Right forelimb (tissue), 1 donor: ENCODE measurements around the gene SUPT20H.
"Not testable (repeated sequence)": the region's sequence is repeated elsewhere in the genome, so short reads cannot be mapped to it uniquely, and the experiment has no call there.

Source experiments
- DNase-seq: peaks from one replicate; pipeline ENCODE4 v3.0.0-alpha.2; 2018

Gene SUPT20H

DNA sequence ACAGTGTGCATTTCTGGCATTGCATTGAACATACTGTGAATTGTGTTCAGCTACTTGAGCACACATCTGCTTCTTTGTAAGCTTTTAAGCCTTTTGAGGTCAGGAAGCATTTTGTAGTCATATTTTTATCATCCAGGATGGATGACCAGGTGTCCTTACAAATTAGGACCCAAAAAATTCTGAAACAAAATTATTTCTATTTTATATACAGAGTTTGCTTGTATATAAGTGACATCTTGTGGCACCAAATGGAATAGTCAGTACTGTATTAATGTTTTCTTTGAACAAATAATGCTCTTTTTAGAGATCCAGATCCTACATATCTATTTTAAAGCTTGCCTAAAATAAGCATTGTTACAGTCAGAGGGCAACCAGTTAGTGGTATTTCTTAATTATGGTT lies 9.5 kb upstream of the SUPT20H start:
- DNase-seq = no peak

DNA sequence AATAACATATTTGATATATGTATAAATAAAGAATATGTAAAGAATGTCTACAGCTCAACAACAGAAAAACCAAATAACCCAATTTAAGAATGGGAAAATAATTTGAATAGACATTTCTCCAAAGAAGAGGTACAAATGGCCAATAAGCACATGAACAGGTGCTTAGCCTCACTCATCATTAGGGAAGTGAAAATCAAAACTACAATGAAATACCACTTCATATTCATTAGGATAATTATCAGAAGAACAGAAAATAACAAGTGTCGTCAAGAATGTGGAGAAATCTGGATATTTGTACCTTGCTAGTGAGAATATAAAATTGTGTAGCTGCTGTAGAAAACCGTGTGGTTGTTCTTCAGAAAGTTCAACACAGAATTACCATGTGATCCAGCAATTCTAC lies 8.4 kb upstream of the SUPT20H start:
- DNase-seq = no peak

DNA sequence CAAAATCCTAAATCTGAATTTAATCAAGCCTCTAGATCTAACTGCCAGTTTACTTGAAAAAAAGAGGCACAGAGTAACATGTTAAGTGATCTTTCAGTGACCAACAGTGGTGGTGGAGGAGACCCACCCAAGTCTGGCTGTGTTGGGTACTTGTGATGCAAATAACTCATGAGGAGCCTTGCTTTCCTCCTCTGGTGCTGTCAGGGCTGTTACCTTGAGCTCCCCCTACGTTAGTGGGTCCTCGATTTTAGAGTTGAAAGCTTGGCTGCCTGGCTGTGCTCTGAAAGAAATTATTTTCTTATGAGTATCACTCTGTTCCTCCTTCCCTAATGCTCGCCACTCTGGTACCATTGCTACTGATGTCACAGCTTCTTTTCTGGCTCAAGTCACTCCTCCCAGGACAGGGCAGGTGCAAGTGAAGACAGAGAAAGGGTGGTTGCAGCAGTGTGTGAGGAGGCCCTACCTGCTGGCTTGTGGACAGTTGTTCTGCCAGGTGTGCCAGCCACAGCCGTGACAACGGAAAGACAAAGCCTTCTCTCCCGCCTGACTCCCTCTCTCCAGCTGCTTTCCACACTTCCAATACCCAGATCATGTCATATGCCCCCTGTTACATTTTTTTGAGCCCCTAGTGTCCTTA lies 6.5 kb upstream of the SUPT20H start:
- DNase-seq = no peak

DNA sequence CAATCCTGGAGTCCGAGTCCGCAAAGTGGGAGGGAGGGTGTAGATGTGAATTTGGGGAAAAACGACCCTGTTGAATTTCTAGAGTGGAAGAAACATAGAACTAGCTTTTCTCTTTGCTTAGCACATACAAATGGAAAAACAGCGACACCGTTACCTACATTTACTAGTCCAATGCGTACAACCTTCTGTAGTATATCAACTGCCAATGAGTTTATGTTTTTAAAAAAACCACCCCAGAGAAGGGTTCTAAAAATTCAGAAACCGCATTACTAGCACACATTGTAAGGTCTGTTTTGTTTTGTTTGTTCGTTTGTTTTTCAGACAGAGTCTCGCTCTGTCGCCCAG lies 332 bp upstream of the SUPT20H start:
- no peak for DNase-seq

DNA sequence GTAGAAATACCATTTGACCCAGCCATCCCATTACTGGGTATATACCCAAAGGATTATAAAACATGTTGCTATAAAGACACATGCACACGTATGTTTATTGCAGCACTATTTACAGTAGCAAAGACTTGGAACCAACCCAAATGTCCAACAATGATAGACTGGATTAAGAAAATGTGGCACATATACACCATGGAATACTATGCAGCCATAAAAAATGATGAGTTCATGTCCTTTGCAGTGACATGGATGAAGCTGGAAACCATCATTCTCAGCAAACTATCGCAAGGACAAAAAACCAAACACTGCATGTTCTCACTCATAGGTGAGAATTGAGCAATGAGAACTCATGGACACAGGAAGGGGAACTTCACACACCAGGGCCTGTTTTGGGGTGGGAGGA lies 3.3 kb downstream of the SUPT20H start:
- not testable (repeated sequence) for DNase-seq

DNA sequence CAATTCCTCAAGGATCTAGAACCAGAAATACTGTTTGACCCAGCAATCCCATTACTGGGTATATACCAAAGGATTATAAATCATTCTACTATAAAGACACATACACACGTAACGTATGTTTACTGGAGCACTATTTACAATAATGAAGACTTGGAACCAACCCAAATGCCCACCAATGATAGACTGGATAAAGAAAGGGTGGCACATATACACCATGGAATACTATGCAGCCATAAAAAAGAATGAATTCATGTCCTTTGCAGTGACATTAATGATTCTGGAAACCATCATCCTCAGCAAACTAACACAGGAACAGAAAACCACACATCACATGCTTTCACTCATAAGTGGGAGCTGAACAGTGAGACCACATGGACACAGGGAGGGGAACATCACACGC lies 6.4 kb downstream of the SUPT20H start:
- DNase-seq = not testable (repeated sequence)

DNA sequence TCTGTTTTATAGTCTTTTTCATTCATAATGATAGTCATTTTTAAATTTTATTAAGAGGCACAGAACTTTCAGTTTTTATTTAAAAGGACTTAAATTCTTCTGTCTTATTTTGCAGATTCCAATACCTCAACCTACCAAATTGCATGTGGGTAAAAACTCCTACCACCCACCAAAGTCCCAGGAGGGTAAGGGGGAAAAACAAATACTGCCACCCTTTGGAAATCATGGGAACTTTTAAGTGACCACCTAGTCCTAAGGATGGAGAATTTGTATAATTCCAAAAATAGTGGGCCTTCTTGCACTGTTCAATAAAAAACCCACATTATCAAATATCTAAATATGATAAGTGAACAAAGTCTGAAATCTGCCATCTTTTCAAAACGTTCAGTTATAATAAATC lies 9.7 kb downstream of the SUPT20H start:
- no peak for DNase-seq

DNA sequence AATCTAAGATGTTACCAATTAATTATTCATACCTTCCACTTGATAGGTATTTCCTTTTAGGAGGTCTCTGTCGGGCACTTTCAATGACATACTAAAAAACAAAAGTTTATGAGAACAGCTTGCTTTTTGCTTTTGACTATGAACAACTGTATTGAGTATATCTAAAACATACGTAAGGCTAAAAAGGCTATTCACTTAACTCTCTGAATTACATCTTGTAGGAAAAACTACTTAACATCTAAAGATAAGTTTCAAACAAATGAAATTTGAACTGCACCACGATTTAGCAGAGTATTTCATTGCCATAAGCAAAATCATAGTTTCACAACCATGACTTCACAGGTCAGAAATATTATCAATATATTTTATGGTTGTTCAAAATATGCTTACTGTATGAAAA lies 11.6 kb downstream of the SUPT20H start:
- DNase-seq = no peak

DNA sequence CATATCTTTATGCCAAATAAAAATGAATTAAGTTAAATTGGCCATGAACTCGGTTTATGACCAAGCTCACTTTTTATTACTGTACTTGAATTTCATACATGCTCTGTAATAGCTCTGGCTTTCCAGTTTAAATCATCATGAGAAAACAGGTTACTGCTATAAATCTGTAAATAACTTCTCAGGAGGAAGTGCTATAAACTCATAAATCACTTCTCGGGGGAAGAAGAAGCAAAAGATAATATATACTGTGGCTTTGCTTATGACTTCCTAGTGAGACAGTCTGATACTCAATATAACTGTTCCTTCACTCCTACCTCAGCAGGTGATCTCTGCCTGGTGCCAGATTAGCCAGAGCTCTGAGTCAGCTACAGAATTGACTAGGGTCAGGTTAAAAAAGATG lies 12.5 kb downstream of the SUPT20H start:
- DNase-seq = no peak

DNA sequence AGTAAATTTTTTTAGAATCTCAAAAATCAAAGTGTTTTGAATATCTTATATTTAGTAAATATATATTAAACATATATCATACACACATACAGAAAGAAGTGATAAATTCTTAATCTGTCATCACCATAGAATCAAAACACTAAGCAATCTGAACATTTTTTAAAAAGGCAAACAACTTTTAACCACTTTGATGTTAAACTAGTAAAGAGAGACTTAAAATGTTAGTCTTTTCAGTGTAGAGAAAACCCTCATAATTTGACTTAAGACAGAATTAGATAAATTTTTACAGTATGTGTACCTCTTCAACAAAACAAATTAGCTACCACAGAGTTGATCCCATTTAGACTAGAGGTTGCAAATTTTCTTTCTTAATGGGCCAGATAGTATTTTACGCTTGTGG lies 13.4 kb downstream of the SUPT20H start:
- DNase-seq = no peak

DNA sequence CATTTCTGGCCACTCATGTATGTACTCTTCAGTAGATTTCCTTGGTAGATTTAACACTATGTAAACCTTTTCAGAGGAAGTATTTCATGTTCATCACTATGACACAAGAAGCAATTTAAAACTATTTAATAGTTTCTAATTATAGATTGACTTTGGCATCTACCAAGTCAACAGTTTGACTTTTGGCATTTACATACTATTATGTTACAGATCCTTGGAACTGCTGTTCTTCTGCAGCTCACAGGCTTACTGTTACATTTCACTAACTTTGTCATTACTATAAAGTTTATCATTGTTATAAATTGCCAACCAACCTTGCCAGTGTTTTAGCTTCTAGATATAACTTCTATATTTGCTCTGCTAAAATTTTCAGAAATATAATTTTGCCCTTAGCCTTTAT lies 18.7 kb downstream of the SUPT20H start:
- no peak for DNase-seq

DNA sequence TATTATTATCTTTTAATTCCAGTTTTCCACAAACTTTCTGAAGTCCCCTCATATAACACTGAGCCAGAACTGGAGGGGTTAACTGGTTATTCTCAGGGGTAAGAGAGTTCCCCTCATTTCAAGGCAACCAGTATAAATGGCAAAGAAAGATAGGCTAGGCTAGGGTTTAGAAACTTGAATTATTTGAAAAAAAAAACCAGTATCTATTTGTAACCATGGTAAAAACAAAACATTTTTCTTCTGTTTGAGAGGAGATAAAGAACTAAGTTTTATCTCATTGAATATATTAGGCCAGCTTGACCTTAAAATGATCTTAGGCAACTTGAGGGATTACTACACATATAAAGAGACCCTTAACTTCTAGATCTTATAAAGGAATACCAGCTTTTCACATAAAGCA lies 19.6 kb downstream of the SUPT20H start:
- no peak for DNase-seq

DNA sequence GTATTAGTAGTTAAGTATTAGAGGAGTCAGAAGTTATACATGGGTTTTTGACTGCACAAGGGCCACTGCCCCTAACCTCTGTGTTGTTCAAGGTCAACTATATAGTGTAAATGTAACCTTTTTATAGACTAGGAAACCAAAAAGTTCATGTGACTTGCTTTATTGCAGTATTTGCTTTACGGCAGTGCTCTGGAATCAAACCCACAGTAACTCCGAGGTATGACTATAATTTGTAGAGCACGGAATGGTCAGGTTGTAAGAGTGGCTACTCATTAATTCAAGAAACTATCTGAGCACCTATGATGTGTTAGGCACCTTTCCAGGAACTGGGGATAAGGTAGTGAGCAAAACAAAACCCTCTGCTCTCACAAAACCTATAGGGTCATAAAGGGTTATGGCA lies 22.2 kb downstream of the SUPT20H start:
- no peak for DNase-seq

DNA sequence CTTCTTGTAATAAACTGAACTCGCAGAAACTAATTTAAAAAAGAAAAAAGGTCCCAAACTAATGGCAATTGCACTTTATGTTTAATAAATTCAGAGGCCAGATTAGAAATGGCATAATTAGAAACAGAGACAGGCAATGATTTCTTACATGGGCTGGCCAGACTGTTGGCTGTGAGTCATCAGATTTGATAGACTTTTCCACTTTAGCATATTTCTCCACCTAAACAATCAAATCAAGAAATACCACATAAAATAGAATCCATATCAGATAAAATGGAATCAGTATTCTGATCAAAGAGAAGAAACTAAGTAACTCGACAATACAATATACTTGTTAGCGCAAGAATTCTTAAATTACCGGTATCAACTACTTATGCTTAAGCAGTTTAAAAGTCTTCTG lies 29.9 kb downstream of the SUPT20H start:
- DNase-seq = no peak

DNA sequence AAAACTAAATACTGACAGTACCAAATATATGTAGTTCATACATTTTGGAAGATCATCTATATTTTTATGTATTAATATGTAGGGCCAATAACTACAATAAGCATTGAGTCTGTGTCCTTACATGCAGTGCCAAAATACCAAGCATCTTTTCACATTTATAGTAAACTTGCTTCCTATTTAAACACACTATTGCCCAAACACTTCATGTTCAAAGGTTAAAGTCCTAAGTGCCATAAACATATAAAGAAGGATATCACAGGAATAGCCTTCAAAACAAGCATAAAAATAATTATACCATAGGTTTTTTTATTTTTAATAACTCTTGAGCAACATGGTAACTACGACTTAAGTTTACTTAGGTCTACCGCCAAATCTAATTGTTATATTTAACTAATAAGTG lies 31.8 kb downstream of the SUPT20H start:
- no peak for DNase-seq

DNA sequence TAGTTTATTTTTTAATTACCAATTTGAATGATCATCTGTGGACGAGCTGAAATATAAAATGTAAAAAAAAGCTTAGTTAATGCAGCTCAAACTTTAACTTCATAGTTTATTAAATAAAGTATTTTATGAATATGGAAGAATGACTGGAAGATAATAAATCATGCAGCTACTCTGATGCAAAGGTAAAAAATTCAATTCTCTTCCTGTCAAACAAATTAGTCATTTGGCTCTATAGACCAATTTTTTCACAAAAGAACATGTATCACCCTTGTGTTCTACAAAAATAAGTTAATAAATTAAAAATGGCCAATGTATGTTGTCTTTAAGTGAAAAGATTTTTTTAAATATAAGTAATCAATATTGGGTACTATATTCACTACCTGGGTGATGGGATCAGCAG lies 32.7 kb downstream of the SUPT20H start:
- DNase-seq = no peak

DNA sequence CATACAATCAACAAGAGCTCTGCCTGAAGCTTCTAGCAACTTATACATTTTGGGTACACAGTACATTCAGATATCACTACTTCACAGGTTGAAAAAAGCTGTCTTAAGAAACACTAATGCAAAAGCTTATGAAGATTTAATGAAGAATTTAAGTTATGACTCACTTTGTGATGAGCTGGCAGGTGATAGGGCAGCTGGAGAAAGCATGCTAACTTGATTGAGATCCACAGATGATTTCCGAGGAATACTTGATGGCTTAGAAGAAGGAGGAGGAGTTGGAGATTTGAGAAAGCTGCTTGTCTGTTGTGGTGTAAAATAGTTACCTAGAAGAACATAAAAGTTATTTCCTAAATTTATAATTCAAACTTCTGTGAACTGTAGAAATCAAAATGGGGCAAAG lies 35.6 kb downstream of the SUPT20H start:
- DNase-seq = no peak

DNA sequence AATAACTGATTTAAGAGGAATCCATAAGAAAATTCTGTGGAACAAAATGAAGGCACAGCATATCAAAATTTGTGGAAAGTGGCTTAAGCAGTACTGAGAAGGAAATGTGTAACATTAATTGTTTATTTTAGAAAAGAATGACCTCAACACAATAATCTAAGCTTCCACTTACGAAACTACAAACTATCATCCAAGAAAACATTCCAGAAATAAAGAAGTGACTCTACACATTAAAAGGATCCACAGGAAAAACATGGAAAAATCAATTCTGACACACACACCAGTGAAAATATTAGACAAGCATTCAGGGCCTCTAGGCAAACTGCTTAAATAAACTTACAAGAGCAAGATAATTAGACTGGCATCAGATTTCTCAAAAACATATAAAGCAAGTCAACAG lies 44.9 kb downstream of the SUPT20H start:
- DNase-seq = no peak

DNA sequence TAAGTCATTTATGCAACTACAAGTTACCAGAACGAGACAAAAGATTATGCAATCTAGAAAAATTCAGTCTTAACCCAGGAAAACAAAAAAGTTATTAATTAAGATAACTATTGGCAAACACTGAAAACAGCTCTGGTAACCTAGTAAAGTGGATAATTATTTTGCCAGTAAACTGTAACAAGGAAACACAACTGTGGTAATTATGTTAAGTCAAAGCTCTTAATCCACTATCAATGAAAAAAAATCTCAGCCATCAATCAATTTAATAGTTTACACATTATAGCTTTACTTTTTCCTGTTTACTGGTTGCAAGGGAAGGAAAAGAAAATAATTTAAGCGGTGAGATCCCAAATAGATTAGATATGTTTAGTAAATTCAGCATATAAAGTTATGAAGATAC lies 47.7 kb downstream of the SUPT20H start:
- no peak for DNase-seq

DNA sequence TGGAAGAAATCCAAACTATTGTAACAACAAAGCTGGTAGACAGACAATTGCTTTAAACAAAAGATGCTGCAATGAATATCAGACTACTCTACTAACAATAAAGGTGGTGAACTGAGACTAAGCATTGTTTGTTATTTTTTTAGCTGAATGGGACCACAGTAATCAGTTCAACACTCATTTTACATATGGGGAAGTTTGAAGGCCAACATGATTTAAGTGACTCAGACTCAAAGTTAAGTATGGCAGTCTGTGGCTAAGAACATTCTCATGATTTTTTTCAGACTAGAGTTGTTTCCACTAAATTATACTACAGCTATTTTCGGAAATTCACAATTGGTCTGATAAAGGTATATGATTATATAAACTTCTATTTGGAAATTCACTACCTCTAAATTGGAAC lies 48.5 kb downstream of the SUPT20H start:
- DNase-seq = no peak

DNA sequence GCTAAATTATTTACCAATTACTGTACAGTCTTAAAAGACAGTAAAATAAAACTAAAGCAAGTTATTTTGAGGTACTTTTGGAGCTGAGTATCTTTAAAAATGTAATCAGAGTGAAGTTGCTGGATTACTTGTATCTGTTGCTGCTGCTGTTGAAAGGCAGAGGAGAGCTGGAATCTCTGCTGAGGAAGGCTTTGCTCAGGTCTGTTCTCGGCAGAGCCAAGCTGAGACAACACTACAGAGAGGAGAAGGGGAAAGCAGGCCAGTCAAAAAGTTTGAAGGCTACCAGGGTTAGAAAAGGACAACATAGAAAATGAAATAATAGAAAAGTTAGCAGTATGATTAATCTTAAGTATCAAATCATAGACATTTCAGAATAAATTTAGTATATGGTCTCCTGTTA lies 49.1 kb downstream of the SUPT20H start:
- DNase-seq = no peak

DNA sequence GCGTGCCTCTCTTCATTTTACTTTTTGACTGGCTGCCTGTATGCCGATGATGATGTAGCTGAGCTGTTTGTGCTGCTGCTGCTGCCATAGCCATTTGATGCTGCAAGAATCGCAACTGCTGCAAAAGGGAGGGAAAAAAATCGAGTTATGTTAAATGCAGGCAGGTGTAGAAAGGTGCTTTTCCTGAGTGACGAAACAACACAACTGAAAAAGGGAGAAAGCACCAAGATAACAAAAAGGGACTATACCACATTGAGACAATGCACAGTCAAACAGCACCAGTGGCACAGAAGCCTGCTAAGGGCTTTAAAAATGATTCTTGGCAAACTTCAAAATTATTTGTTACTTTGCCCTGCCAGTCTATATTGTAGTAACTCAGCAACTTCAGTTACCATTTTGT lies 49.8 kb downstream of the SUPT20H start:
- no peak for DNase-seq

DNA sequence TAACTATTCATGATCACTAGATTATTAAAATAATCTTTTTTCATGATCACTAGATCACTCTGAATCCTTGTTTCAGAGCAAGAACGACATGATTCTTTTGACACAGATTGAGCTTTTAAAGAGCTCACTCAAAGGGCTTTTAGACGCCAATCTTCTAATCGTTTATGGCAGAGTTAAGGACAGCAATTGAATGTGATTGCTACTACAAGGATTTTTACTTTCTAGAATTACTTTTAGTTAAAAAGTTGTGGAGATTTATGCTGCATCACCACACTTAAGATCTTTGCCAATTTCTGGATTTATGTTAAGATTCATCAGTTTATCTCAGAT lies 57.6 kb downstream of the SUPT20H start:
- no peak for DNase-seq

DNA sequence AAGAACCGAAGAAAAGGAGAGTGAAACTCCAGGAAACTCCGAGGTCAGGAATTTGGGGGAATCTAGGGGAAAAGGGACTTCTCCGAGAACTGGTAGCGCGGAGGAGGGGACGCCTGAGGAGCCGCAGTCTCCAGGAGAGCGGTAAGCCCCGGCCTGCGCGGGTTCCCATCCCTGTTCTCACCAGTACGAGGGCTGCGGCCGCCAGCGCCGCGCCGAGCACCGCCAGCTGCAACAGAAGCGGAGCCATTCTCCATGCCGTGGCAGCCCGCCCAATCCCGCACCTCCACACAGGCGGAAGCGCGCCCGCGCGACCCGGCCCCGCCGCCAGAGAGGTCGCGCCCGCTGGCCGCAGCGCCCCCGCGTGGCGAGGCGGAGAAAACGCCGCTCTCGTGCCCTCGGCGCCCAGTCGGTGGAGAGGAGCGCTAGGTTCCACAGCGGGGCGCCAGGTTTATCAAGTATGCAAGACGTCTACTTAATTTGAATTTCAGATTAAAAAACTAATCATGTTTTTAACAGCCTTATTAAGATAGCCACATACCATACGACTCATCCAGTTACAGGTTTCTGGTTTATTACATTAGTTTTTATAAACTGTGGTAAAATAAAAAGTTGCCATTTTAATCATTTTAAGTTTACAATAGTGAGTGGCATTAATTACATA lies 60.3 kb downstream of the SUPT20H start, which contains the start of gene ALG5:
Gene ALG5 (minus strand): TSS at position 287 of the 661 bp plus-strand sequence. CDS start 40 bp downstream, at position 247.
- peak; percentile 95 for DNase-seq

DNA sequence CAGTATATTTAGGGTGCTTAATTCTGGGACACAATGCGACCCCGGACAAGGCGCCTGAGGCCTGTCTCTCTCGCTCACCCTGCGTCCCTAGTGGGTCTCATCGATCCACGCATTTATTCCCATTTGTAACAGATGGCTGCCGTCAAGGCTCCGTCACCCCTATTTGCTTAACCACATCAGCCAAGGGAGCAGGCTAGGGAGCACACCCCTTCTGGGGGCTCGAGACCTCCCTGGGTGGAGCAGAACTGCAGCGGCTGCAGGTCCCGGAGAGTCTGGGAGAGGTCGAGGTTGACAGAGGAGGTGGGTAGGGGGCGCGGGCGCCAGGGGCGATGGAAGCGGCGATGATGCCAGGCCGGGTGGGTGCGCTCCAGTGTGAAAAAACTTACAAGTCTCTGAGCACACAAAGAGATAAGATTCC lies 60.9 kb downstream of the SUPT20H start:
- DNase-seq = peak; percentile 60
